Activated naive CD8-positive, alpha-beta T cell treated with anti-CD3 and anti-CD28 coated beads, Interleukin-2, amount 10 ng/mL, durations not matched to agents 7 days and 5 days (primary cell): ENCODE results near the gene NLRP3. TPM values are rescaled to one million over a fixed set of nuclear protein-coding genes. Genes with fewer than 3 reads are reported as not detected.

ENCODE experiments used
- ATAC-seq: fragments of 150-1000 bp; cut with Tn5 transposase; one replicate; pipeline ENCODE4 v1.10.0; 2021; ENCODE audit warnings: low read depth, moderate library complexity
- POLR2A ChIA-PET: fragments of 350-600 bp; sonication (Branson Sonifier 250); formaldehyde crosslinking; loops from one replicate; lab custom pipeline; 2021; ENCODE audit warnings: antibody characterized with exemption; lab: Charles Lee
- DNase-seq: peaks from one replicate; pipeline ENCODE4 v3.0.0; 2021
- H3K27ac Mint-ChIP-seq: one replicate; pipeline ENCODE4 v1.8.0; 2022; ENCODE audit warnings: mild to moderate bottlenecking, mixed read lengths
- H3K27me3 Mint-ChIP-seq: one replicate; pipeline ENCODE4 v1.8.0; 2022; ENCODE audit warnings: mild to moderate bottlenecking, moderate library complexity, mixed read lengths
- H3K36me3 Mint-ChIP-seq: one replicate; pipeline ENCODE4 v1.8.0; 2021; ENCODE audit warnings: mild to moderate bottlenecking, mixed read lengths
- H3K4me1 Mint-ChIP-seq: one replicate; pipeline ENCODE4 v1.8.0; 2021; ENCODE audit warnings: mixed read lengths
- H3K4me3 Mint-ChIP-seq: one replicate; pipeline ENCODE4 v1.8.0; 2022; ENCODE audit warnings: mild to moderate bottlenecking, moderate library complexity, mixed read lengths
- H3K9me3 Mint-ChIP-seq: one replicate; pipeline ENCODE4 v1.8.0; 2021; ENCODE audit warnings: mixed read lengths
- total RNA-seq, 2 experiments: library from RNA; stranded (reverse); gene quantifications; one replicate each; pipeline ENCODE4 v1.2.3, GENCODE V29; 2021

The NLRP3 gene
- total RNA-seq, 2 experiments from 2014 or later = 7.0 to 8.9 TPM

- POLR2A ChIA-PET = no interaction called here
- ATAC-seq (no peak), DNase-seq (no peak)
- no peak overlapping the region for H3K27ac Mint-ChIP-seq
- peaks cover 8% of the 10 kb centered on the region for H3K27me3 Mint-ChIP-seq
- peaks cover 7% of the 10 kb centered on the region for H3K4me1 Mint-ChIP-seq
- H3K36me3 Mint-ChIP-seq = no peaks in the 10 kb centered on the region
- H3K9me3 Mint-ChIP-seq = no peaks in the 10 kb centered on the region
- no peak overlapping the region for H3K4me3 Mint-ChIP-seq
Measured at GRCh38 chr1:247402120-247402675, 13.8 kb upstream of the NLRP3 start.

- no peaks in the 10 kb centered on the region for H3K36me3 Mint-ChIP-seq
- H3K27ac Mint-ChIP-seq = peak overlapping the region; percentile 87
- no peaks in the 10 kb centered on the region for H3K27me3 Mint-ChIP-seq
- DNase-seq (no peak), ATAC-seq (no peak)
- peak overlapping the region; percentile 7 for H3K4me3 Mint-ChIP-seq
- H3K9me3 Mint-ChIP-seq = no peaks in the 10 kb centered on the region
- POLR2A ChIA-PET = no interaction called here
- H3K4me1 Mint-ChIP-seq = peaks cover 30% of the 10 kb centered on the region
Measured at GRCh38 chr1:247406014-247406656, 9.8 kb upstream of the NLRP3 start.

DNA sequence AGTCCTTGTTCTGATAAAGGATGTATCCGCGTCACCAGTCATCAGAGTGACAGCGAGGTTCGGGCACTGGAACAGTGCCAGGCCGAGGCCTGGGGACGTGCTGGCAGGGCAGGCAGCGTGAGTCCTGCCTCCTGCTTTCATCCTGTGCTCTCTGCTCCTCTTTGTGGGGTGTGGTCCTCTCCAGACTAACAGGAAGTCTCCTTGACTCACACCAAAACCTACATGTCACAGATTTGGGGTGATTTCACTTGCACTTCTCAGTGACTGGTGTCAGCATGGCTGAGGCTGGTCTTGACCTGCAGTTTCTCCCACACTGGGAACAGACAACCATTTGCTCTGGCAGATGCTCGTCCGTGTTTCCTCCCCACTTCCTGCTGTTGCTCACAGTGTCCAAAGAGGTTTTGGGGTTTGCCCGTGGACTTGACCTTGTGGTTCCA, 8.8 kb upstream of the NLRP3 start:
- POLR2A ChIA-PET = no interaction called here
- Mint-ChIP-seq H3K9me3 (no peaks in the 10 kb centered on the region), H3K4me1 (peaks cover 30% of the 10 kb centered on the region), H3K27ac (peak overlapping the region; percentile 87), H3K27me3 (no peaks in the 10 kb centered on the region), H3K4me3 (peak overlapping the region; percentile 78), H3K36me3 (no peaks in the 10 kb centered on the region)
- DNase-seq (peak; percentile 59), ATAC-seq (peak; percentile 84)

- peaks cover 32% of the 10 kb centered on the region for H3K4me1 Mint-ChIP-seq
- H3K4me3 Mint-ChIP-seq = peak overlapping the region; percentile 21
- ATAC-seq = no peak
- no peak for DNase-seq
- POLR2A ChIA-PET = no interaction called here
- H3K27me3 Mint-ChIP-seq = no peaks in the 10 kb centered on the region
- H3K9me3 Mint-ChIP-seq = no peaks in the 10 kb centered on the region
- no peaks in the 10 kb centered on the region for H3K36me3 Mint-ChIP-seq
- peak overlapping the region; percentile 57 for H3K27ac Mint-ChIP-seq
Measured at GRCh38 chr1:247408100-247408499, 7.9 kb upstream of the NLRP3 start.

DNA sequence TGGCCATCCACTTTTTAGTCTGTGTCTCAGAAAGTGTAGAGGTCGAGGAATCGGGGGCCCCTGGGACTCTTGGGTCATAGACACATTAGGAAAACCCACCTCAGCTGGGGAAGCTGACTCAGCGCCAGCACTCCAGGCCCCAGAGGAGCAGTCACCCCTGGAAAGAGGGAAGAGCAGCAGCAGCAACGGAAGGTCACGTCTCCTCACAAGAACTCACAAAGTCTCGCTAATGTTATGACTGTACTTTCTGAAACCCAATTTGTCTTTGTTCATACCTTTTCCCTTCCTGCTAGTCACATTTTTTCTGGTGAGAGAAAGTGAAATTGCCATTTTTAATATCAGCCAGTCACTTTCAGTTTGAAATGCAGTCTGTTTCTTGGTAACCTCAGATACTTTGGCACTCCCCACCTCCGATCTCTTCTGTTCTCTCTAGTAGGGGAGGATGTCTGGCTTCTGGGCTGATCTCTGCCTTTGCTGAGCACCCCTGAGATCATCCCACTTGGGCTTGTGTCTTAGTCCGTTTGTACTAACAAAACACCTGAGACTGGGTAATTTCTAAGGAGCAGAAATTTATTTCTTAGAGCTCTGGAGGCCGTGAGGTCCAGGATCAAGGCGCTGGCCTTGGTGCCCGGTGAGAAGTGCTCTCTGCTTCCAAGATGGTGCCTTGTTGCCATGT, 6.0 kb upstream of the NLRP3 start:
- DNase-seq = peak; percentile 45
- Mint-ChIP-seq H3K4me1 (peaks cover 34% of the 10 kb centered on the region), H3K4me3 (peak overlapping the region; percentile 77), H3K9me3 (no peaks in the 10 kb centered on the region), H3K27ac (peak overlapping the region; percentile 94), H3K36me3 (no peaks in the 10 kb centered on the region), H3K27me3 (no peaks in the 10 kb centered on the region)
- POLR2A ChIA-PET = interaction anchor here (0.6 to 1.6 kb wide), 3 partner anchors 16 to 200 kb away, joined by 3 read pairs; no protein-coding TSS in a partner anchor
- ATAC-seq = peak; percentile 68

GRCh38 chr1:247411621-247412327, 4.2 kb upstream of the NLRP3 start:
- DNase-seq (no peak), ATAC-seq (no peak)
- Mint-ChIP-seq H3K4me3 (no peak overlapping the region), H3K9me3 (no peaks in the 10 kb centered on the region), H3K4me1 (peaks cover 48% of the 10 kb centered on the region), H3K27ac (no peak overlapping the region), H3K36me3 (no peaks in the 10 kb centered on the region), H3K27me3 (no peaks in the 10 kb centered on the region)
- POLR2A ChIA-PET = interaction anchor here (1.6 kb wide), 1 partner anchor 18 kb away, joined by 3 read pairs; no protein-coding TSS in a partner anchor

DNA sequence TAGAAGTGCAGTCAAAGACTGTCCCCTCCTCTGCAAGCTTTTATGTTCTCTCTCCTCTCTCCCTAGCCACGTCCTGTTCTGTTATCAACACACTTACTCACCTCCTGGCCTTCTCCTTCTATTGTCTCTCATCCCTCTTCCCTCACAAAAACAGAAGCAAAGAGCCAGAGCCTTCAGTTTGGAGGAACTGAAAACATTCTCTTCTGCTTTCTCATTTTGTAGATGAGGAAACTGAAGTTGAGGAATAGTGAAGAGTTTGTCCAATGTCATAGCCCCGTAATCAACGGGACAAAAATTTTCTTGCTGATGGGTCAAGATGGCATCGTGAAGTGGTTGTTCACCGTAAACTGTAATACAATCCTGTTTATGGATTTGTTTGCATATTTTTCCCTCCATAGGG, 1.9 kb downstream of the NLRP3 start:
- Mint-ChIP-seq H3K9me3 (peaks cover 1% of the 10 kb centered on the region), H3K27me3 (no peaks in the 10 kb centered on the region), H3K4me1 (peaks cover 51% of the 10 kb centered on the region), H3K4me3 (peak overlapping the region; percentile 36), H3K27ac (peak overlapping the region; percentile 31), H3K36me3 (peaks cover 21% of the 10 kb centered on the region)
- DNase-seq (no peak), ATAC-seq (no peak)
- POLR2A ChIA-PET = interaction anchor here (1.2 kb wide), 1 partner anchor 28 kb away, joined by 8 read pairs; no protein-coding TSS in a partner anchor

DNA sequence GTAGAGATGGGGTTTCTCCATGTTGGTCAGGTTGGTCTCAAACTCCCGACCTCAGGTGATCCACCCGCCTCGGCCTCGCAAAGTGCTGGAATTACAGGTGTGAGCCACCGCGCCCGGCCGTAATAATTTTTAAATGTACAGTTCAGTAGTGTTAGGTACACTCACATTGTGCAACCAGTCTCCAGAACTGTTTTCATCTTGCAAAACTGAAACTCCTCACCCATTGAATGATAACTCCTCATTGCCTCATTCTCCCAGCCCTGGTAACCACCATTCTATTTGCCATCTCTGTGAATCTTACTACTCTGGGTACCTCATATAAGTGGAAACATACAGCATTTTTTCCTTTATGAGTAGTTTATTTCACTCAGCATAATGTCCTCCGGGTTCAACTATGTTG, 3.4 kb downstream of the NLRP3 start:
- ATAC-seq = no peak
- POLR2A ChIA-PET = no interaction called here
- H3K4me1 Mint-ChIP-seq = peaks cover 51% of the 10 kb centered on the region
- H3K9me3 Mint-ChIP-seq = peaks cover 1% of the 10 kb centered on the region
- H3K4me3 Mint-ChIP-seq = peak overlapping the region; percentile 2
- H3K27me3 Mint-ChIP-seq = no peaks in the 10 kb centered on the region
- H3K27ac Mint-ChIP-seq = no peak overlapping the region
- no peak for DNase-seq
- peaks cover 25% of the 10 kb centered on the region for H3K36me3 Mint-ChIP-seq

- no peaks in the 10 kb centered on the region for H3K27me3 Mint-ChIP-seq
- DNase-seq = no peak
- no peak for ATAC-seq
- H3K27ac Mint-ChIP-seq = no peak overlapping the region
- H3K9me3 Mint-ChIP-seq = peaks cover 1% of the 10 kb centered on the region
- POLR2A ChIA-PET = interaction anchor here (1.0 to 1.1 kb wide), 2 partner anchors 31 to 90 kb away, joined by 3 read pairs; no protein-coding TSS in a partner anchor
- peaks cover 38% of the 10 kb centered on the region for H3K36me3 Mint-ChIP-seq
- H3K4me1 Mint-ChIP-seq = peaks cover 39% of the 10 kb centered on the region
- H3K4me3 Mint-ChIP-seq = no peak overlapping the region
Measured at GRCh38 chr1:247421074-247421473, 5.1 kb downstream of the NLRP3 start.

DNA sequence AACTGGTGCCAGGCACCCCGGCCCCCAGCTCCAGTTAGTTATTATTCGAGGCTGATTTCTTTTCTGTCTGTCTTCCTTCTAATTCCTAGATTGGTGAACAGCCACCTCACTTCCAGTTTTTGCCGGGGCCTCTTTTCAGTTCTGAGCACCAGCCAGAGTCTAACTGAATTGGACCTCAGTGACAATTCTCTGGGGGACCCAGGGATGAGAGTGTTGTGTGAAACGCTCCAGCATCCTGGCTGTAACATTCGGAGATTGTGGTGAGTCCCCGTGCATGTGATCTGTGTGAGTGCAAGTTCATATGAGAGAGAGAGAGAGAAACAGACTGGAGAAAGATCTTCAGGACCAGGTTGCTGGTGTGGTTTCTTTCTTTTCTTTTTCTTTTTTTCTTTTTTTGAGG, 13.5 kb downstream of the NLRP3 start:
- POLR2A ChIA-PET = no interaction called here
- H3K36me3 Mint-ChIP-seq = peaks cover 26% of the 10 kb centered on the region
- H3K9me3 Mint-ChIP-seq = no peaks in the 10 kb centered on the region
- H3K27ac Mint-ChIP-seq = no peak overlapping the region
- ATAC-seq = no peak
- H3K4me1 Mint-ChIP-seq = no peaks in the 10 kb centered on the region
- no peak for DNase-seq
- H3K4me3 Mint-ChIP-seq = no peak overlapping the region
- no peaks in the 10 kb centered on the region for H3K27me3 Mint-ChIP-seq

DNA sequence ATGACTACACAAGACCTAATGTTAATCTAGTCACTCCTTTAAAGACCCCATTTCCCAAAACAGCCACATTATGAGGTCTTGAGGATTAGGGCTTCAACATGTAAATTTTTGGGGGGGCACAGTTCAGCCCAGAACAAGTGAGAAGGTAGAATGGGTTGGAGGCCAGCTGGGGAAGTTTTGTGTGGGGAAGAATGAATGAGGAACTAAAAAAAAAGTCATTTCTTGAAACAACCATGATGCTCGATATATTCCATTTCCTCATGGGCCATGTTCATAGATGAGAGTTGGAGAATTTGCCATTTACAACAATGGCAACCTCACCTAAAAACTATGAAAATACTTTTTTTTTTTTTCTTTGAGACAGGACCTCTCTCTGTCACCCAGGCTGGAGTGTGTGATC, 14.5 kb downstream of the NLRP3 start:
- no peak for ATAC-seq
- Mint-ChIP-seq H3K36me3 (peaks cover 24% of the 10 kb centered on the region), H3K27ac (no peak overlapping the region), H3K27me3 (no peaks in the 10 kb centered on the region), H3K4me1 (peaks cover 3% of the 10 kb centered on the region), H3K9me3 (no peaks in the 10 kb centered on the region), H3K4me3 (no peak overlapping the region)
- DNase-seq = no peak
- POLR2A ChIA-PET = no interaction called here

GRCh38 chr1:247431643-247432042, 15.7 kb downstream of the NLRP3 start:
- ATAC-seq (no peak), DNase-seq (no peak)
- peaks cover 24% of the 10 kb centered on the region for H3K36me3 Mint-ChIP-seq
- POLR2A ChIA-PET = no interaction called here
- no peaks in the 10 kb centered on the region for H3K9me3 Mint-ChIP-seq
- peaks cover 4% of the 10 kb centered on the region for H3K4me1 Mint-ChIP-seq
- H3K27ac Mint-ChIP-seq = no peak overlapping the region
- no peaks in the 10 kb centered on the region for H3K27me3 Mint-ChIP-seq
- no peak overlapping the region for H3K4me3 Mint-ChIP-seq

DNA sequence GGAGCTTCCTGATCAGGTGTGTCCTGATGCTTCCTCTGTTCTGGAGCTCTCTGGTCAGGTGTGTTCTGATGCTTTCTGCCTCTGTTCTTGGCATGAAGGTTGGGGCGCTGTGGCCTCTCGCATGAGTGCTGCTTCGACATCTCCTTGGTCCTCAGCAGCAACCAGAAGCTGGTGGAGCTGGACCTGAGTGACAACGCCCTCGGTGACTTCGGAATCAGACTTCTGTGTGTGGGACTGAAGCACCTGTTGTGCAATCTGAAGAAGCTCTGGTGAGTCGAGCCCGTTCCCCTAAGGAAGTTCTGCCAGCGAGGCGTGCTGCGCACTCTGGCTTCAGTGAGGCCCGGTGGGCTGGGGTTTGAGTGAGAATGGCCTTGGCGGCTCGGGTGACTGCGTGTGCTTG, 18.0 kb downstream of the NLRP3 start:
- H3K4me1 Mint-ChIP-seq = peaks cover 4% of the 10 kb centered on the region
- H3K27me3 Mint-ChIP-seq = no peaks in the 10 kb centered on the region
- POLR2A ChIA-PET = no interaction called here
- H3K9me3 Mint-ChIP-seq = no peaks in the 10 kb centered on the region
- H3K4me3 Mint-ChIP-seq = no peak overlapping the region
- no peak overlapping the region for H3K27ac Mint-ChIP-seq
- H3K36me3 Mint-ChIP-seq = peaks cover 37% of the 10 kb centered on the region
- no peak for DNase-seq
- no peak for ATAC-seq
